Cardiac fibroblast (primary cell): ENCODE results near the gene MCM9.

Experiments used
- DNase-seq, 2 donors: peaks; one replicate each; pipeline versions ENCODE4 v3.0.0 to v3.0.0-alpha.2; 2010; ENCODE audit warnings: low read depth in 2 of 2
- H3K4me3 ChIP-seq, 2 donors: replicated peaks in 1 of 2; 1 replicate in 1 of 2; 2 replicates in 1 of 2; pipeline ENCODE4 v1.5.1; 2011; ENCODE audit warnings: low read depth in 2 of 2, low read length in 2 of 2, mild to moderate bottlenecking in 2 of 2, moderate library complexity in 1 of 2
- TF ChIP-seq, protein P1 (sequence below): IDR thresholded peaks from one replicate; pipeline ENCODE4 v1.5.1; 2011; ENCODE audit warnings: low read depth, mild to moderate bottlenecking, low read length, inconsistent platforms

The MCM9 gene

GRCh38 chr6:118893064-118893806, 41.7 kb downstream of the MCM9 start:
- peak; percentile 78 to 82 for DNase-seq
- TF ChIP-seq, protein P1, sequence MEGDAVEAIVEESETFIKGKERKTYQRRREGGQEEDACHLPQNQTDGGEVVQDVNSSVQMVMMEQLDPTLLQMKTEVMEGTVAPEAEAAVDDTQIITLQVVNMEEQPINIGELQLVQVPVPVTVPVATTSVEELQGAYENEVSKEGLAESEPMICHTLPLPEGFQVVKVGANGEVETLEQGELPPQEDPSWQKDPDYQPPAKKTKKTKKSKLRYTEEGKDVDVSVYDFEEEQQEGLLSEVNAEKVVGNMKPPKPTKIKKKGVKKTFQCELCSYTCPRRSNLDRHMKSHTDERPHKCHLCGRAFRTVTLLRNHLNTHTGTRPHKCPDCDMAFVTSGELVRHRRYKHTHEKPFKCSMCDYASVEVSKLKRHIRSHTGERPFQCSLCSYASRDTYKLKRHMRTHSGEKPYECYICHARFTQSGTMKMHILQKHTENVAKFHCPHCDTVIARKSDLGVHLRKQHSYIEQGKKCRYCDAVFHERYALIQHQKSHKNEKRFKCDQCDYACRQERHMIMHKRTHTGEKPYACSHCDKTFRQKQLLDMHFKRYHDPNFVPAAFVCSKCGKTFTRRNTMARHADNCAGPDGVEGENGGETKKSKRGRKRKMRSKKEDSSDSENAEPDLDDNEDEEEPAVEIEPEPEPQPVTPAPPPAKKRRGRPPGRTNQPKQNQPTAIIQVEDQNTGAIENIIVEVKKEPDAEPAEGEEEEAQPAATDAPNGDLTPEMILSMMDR: no peak
- peak overlapping the region; percentile 48 to 67 for H3K4me3 ChIP-seq

DNA sequence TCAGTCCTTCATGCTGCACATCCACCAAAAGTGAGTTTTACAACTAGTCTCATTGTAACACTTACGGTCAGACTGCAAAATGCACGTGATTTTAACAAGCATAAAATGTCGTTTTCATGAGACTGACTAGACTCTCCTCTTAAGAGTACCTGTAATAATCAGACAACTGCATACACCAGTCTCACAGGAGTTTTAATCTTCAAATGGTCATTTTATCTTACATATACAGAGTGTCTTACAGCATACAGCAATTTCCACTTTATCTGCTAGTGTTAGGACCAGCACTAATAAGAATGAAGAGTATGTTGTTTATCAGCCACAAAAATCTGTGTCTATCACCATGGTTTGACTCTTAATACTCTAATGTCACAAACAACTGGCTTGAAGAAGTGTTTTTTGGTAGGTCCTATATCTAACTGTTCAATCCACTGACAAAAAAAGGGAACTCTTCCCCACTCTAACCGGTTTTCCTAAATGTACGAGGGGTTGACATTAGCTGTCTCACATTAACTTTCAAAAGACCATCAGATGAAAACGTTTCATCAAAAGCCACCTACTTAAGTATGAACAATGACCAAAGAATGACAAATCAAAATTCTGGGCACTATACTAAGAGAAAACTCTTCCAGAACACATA, 42.5 kb downstream of the MCM9 start:
- TF ChIP-seq, protein P1: no peak
- peak in 1 of 2 donors; percentile 15 for DNase-seq

DNA sequence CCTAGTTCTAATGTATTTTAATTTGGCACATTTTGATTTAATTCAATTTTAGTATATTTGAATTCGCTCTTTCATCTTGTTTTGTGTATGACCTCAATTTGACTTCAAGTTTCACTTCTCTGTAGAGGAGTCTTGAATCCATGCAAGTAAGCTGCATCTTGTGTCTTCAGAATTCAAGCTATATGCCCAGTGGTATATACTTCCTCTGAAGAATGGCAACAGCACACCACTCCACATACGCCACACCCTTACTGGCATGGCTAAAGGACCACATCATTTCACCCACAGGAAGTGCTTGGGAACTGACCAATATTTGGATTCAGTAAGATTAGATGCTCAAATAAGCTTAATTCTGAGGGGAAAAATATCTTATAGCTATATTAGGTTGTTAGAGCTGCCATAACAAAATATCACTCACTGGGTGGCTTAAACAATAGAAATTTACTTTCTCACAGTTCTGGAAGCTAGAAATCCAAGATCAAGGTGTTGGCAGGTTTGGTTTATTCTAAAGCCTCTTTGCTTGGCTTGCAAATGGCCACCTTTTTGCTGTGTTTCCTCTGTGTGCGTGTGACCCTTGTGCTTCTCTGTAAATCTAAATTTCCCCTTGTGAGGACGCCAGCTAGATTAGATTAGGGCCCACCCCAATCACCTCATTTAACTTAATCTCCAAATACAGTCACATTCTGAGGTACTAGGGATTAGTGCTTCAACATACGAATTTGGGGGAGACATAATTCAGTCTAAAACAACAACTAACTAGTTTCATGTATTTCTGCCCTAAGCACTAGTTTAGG, 43.8 kb downstream of the MCM9 start:
- TF ChIP-seq, protein P1: no peak
- DNase-seq: peak in 1 of 2 donors; percentile 41
- H3K4me3 ChIP-seq: no peak overlapping the region

More for the DNA sequence above, 42.5 kb downstream of the MCM9 start:
- peak overlapping the region; percentile 48 to 67 for H3K4me3 ChIP-seq

- no peak overlapping the region for H3K4me3 ChIP-seq
- DNase-seq: no peak
Measured at GRCh38 chr6:118889163-118889562, 45.8 kb downstream of the MCM9 start.

GRCh38 chr6:118886641-118887040, 48.3 kb downstream of the MCM9 start:
- DNase-seq: no peak
- H3K4me3 ChIP-seq: no peak overlapping the region
- TF ChIP-seq, protein P1: no peak

More at GRCh38 chr6:118889163-118889562, 45.8 kb downstream of the MCM9 start:
- TF ChIP-seq, protein P1: no peak

GRCh38 chr6:118882314-118882905, 52.5 kb downstream of the MCM9 start:
- TF ChIP-seq, protein P1: no peak
- no peak overlapping the region for H3K4me3 ChIP-seq
- no peak for DNase-seq
